Activated CD4-positive, CD25-positive, alpha-beta regulatory T cell treated with anti-CD3 and anti-CD28 coated beads, Interleukin-2, amount 50 U/mL, for 16 hours (primary cell): ENCODE results near the gene TAF11L2.
"Not testable (repeated sequence)": the region's sequence is repeated elsewhere in the genome, so short reads cannot be mapped to it uniquely, and the experiment has no call there.

ENCODE experiments used
- DNase-seq: peaks from one replicate; pipeline ENCODE4 v3.0.0-alpha.2; 2020; ENCODE audit warnings: low read depth, low spot score

TAF11L2 gene

GRCh38 chr5:17526504-17526903 lies 28.5 kb downstream of the TAF11L2 start:
- not testable (repeated sequence) for DNase-seq

- DNase-seq = not testable (repeated sequence)
Observed at GRCh38 chr5:17528369-17528768, 30.3 kb downstream of the TAF11L2 start, which contains the start of gene TAF11L6. TAF11L6 (plus strand) TSS chr5:17528669.
